ENCODE data around the gene MEPE.

MEPE gene

DNA sequence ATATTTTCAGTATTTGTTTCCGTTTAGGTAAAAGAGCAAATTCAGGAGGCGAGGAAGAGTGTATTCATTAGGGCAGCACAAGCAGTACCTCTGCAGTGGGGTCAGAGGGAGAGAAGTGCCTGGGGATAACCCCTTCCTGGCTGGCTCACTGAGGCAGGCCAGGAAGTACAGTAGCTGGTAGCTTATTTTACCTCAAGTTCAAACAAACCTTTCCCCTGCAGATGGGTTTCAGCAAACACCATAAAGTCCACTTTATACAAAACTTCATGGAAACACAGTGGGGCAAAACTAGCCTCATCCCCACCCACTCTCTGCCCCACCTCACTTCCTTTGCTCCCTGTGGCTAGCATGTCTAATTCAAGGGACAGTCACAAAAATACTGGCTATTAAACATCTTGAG is 29.5 kb downstream of the MEPE start:
- TF ChIP-seq, protein P1, sequence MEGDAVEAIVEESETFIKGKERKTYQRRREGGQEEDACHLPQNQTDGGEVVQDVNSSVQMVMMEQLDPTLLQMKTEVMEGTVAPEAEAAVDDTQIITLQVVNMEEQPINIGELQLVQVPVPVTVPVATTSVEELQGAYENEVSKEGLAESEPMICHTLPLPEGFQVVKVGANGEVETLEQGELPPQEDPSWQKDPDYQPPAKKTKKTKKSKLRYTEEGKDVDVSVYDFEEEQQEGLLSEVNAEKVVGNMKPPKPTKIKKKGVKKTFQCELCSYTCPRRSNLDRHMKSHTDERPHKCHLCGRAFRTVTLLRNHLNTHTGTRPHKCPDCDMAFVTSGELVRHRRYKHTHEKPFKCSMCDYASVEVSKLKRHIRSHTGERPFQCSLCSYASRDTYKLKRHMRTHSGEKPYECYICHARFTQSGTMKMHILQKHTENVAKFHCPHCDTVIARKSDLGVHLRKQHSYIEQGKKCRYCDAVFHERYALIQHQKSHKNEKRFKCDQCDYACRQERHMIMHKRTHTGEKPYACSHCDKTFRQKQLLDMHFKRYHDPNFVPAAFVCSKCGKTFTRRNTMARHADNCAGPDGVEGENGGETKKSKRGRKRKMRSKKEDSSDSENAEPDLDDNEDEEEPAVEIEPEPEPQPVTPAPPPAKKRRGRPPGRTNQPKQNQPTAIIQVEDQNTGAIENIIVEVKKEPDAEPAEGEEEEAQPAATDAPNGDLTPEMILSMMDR (IDR thresholded peaks at IDR 0.05): no peak
- no peak for DNase-seq (ENCODE audit: low spot score)
- Histone ChIP-seq H3K27ac (no peak overlapping the region), H3K4me3 (no peak overlapping the region)

DNA sequence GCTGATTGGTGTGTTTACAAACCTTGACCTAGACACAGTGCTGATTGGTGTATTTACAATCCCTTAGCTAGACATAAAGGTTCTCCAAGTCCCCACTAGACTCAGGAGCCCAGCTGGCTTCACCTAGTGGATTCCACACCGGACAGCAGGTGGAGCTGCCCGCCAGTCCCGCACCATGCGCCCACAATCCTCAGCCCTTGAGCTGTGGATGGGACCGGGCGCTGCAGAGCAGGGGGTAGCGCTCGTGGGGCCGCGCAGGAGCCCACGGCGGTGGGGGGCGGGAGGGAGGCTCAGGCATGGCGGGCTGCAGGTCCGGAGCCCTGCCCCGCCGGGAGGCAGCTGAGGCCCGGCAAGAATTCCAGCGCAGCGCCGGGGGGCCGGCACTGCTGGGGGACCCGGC is 30.7 kb downstream of the MEPE start:
- H3K4me3 ChIP-seq: no peak overlapping the region
- TF ChIP-seq, protein P1 (IDR thresholded peaks at IDR 0.05): no peak
- no peak overlapping the region for H3K27ac ChIP-seq
- no peak for DNase-seq (ENCODE audit: low spot score)

DNA sequence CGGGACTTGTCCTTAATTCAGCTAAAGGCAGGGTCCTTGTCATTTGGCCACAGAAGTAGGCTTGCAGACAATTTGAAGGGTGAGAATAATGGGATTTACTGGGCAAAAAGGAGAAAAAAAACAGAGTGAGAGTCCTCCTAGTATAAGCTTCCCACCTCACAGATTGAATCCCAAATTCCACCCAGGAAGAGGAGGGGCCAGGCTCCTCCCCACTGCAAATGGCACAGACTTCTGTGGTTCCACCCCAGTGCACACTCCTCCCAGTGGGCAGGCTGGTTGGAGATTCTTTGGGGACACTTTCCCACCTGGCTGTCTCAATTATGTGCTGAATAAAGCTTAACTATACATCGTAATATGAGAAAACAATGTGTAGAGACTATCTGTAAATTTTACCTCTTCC is 31.6 kb downstream of the MEPE start:
- no peak overlapping the region for H3K27ac ChIP-seq
- TF ChIP-seq, protein P1 (IDR thresholded peaks at IDR 0.05): no peak
- no peak overlapping the region for H3K4me3 ChIP-seq
- no peak for DNase-seq (ENCODE audit: low spot score)

DNA sequence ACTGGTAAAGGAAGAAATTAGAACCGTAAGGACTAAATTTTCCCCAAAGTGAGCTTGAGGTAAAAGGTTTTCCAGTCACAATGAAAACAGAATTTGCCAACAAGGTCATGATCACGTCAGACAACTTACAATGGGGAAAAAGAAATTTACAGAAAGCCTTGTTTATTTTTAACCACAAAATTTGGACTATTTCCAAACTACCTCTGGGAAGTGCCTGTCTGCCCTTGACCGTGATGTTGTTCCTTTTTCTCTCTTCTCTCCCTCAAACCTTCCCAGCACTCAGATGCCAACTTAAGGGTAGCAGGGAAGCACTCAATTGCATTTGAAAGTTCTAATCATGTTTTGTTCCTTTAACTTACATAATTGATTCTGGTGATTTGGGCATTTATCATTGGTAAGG is 32.5 kb downstream of the MEPE start:
- Histone ChIP-seq H3K4me3 (no peak overlapping the region), H3K27ac (no peak overlapping the region)
- no peak for DNase-seq (ENCODE audit: low spot score)
- TF ChIP-seq, protein P1 (IDR thresholded peaks at IDR 0.05): no peak

DNA sequence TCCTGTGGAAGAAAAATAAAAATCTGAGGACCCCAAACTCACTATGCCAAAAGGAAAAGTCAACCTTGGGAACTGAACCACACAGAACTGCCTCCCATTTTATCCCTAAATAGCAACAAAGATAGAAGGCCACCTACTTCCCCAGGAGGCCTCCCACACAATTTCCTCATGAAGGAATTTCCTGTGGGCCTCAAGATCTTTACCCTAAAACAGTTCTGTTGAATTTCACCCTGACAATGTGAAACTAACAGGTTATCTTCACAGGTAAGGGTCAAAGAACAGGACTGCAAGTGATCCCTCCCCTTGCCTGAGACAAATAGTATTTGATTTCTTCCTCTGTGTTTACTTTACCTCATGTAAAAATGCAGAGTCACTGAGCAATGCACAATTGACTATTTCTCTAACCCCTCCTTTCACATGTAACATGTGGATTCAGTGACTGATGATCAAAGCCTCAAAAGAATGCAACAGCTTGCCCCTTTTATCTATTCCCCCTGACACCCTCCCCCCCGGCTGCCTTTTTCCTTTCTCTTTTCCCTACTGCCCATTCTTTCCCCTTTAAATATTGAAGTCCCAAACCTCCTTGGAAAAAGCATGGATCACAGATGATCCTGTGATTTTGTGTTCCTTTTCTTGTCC is 33.3 kb downstream of the MEPE start:
- H3K27ac ChIP-seq: no peak overlapping the region
- no peak overlapping the region for H3K4me3 ChIP-seq
- DNase-seq (ENCODE audit: low spot score): no peak
- TF ChIP-seq, protein P1 (IDR thresholded peaks at IDR 0.05): no peak

DNA sequence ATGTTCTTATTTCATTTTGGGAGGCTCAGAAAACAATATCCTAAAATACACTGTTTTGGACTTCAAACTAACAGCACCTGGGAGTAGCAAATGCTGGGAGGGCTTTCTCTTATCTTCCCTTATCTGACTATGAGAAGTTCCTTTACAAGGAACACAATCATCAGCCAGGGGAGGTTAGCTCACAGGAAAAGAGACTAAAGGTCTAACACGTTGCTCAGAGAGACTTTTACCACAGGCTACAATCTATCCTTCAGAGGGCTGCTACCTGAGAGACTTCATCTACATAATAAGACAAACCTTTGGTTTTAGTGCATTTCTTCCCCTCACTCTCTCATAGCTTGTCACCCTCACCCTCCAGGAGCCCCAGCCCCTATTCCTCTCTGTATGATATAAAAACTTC is 35.8 kb downstream of the MEPE start:
- Histone ChIP-seq H3K4me3 (no peak overlapping the region), H3K27ac (no peak overlapping the region)
- TF ChIP-seq, protein P1 (IDR thresholded peaks at IDR 0.05): no peak
- no peak for DNase-seq (ENCODE audit: low spot score)

DNA sequence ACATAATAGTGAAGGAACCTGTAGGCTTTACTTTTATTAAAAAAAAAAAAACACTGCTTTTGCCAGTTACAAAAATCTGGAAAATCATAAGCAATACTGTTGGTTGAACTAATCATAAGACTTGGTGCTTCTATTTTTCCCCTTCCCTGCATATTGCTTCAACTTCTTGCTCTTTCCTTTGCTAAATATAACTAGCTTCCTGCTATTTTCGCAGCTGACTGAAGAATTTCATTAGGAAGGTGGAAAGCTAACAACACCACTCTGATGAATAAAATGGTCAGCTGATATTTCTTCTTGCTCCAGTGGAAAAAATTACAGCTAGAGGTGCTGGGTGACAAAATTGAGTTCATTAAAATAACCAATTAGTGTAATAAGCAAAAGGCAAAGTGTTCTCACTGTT is 39.3 kb downstream of the MEPE start:
- no peak for DNase-seq (ENCODE audit: low spot score)
- Histone ChIP-seq H3K27ac (no peak overlapping the region), H3K4me3 (no peak overlapping the region)
- TF ChIP-seq, protein P1 (IDR thresholded peaks at IDR 0.05): no peak
